ENCODE results near the gene AUTS2.

DNA sequence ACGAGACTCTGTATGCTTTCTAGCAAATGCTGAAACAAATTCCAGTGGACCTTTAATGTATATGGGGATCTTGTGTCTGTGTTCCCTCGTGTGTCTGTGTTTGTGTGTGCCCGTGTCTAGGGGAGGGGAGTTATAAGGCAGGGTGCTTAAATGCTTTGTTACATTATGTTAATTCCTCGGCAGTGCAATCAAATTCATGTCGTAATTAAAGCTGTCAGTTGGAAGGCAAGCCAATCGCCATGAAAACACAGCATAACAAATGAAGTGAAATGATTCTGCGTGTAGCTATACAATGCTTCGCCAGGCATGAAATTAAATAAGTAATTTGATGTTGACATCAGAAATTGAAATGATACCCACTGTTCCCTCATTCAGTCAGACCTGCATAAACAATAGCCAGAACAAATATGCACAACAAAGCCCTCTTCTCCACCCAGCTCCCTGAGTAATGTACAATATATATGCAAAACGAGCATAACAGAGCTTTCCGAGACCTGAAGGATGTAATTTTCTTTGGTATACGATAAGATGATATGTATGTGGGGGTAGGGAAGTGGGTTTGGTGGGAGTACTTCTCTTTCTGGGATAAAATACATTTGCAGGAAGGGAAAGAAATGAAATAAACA lies 534.1 kb downstream of the AUTS2 start:
- TF ChIP-seq EZH2 (IDR thresholded peaks at IDR 0.05; ENCODE audit: low read length), result no peak
- TF ChIP-seq, protein P1, sequence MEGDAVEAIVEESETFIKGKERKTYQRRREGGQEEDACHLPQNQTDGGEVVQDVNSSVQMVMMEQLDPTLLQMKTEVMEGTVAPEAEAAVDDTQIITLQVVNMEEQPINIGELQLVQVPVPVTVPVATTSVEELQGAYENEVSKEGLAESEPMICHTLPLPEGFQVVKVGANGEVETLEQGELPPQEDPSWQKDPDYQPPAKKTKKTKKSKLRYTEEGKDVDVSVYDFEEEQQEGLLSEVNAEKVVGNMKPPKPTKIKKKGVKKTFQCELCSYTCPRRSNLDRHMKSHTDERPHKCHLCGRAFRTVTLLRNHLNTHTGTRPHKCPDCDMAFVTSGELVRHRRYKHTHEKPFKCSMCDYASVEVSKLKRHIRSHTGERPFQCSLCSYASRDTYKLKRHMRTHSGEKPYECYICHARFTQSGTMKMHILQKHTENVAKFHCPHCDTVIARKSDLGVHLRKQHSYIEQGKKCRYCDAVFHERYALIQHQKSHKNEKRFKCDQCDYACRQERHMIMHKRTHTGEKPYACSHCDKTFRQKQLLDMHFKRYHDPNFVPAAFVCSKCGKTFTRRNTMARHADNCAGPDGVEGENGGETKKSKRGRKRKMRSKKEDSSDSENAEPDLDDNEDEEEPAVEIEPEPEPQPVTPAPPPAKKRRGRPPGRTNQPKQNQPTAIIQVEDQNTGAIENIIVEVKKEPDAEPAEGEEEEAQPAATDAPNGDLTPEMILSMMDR (optimal IDR thresholded peaks at IDR 0.05 in 1 of 3, IDR thresholded peaks at IDR 0.05 in 1 of 3, conservative IDR thresholded peaks at IDR 0.05 in 1 of 3; ENCODE audit: extremely low read depth in 1 of 3, insufficient read depth in 2 of 3, low read length in 3 of 3), result no peak
